Endothelial cell (in vitro differentiated cells): ENCODE results near the gene PDIA2. TPM values are rescaled to one million over a fixed set of nuclear protein-coding genes. Genes with fewer than 3 reads are reported as not detected.
A peak's percentile ranks its signal among the peaks of the same experiment; 100 is the strongest.

ENCODE experiments used
- DNase-seq: peaks from one replicate; pipeline ENCODE4 v3.0.0; 2021; ENCODE audit warnings: low spot score
- H3K27ac Mint-ChIP-seq: one replicate; pipeline ENCODE4 v1.8.0; 2021; ENCODE audit warnings: mixed read lengths, inconsistent platforms; ENCODE audit not compliant: unreplicated experiment
- H3K27me3 Mint-ChIP-seq: one replicate; pipeline ENCODE4 v1.8.0; 2021; ENCODE audit warnings: mild to moderate bottlenecking, moderate library complexity, mixed read lengths, inconsistent platforms; ENCODE audit not compliant: unreplicated experiment
- H3K36me3 Mint-ChIP-seq: one replicate; pipeline ENCODE4 v1.8.0; 2021; ENCODE audit warnings: mild to moderate bottlenecking, low read depth, mixed read lengths, inconsistent platforms; ENCODE audit not compliant: unreplicated experiment
- H3K4me1 Mint-ChIP-seq: one replicate; pipeline ENCODE4 v1.8.0; 2021; ENCODE audit warnings: mild to moderate bottlenecking, mixed read lengths, inconsistent platforms; ENCODE audit not compliant: unreplicated experiment
- H3K4me3 Mint-ChIP-seq: one replicate; pipeline ENCODE4 v1.8.0; 2021; ENCODE audit warnings: mild to moderate bottlenecking, mixed read lengths, inconsistent platforms; ENCODE audit not compliant: unreplicated experiment
- H3K9me3 Mint-ChIP-seq: one replicate; pipeline ENCODE4 v1.8.0; 2021; ENCODE audit warnings: mixed read lengths, inconsistent platforms; ENCODE audit not compliant: unreplicated experiment
- long read RNA-seq: library from polyadenylated mRNA; unstranded; transcript quantifications from one replicate; pipeline ENCODE4 v2.0.0, GENCODE V29; 2020; ENCODE audit not compliant: unreplicated experiment
- total RNA-seq: library from RNA; stranded (reverse); fragmentation: NEBNext Ultra II Directional; extraction: Animal tissue kit (Norgen Biotek cat#: 25700); gene quantifications from one replicate; pipeline ENCODE4 v1.2.1, GENCODE V29; 2021; ENCODE audit not compliant: unreplicated experiment
- TF ChIP-seq, protein P1 (sequence below): fragments of 200-600 bp; sonication (generic); IDR thresholded peaks from one replicate; pipeline ENCODE4 v1.5.0; 2021; ENCODE audit warnings: antibody characterized with exemption; ENCODE audit not compliant: unreplicated experiment

The PDIA2 gene, protein sequence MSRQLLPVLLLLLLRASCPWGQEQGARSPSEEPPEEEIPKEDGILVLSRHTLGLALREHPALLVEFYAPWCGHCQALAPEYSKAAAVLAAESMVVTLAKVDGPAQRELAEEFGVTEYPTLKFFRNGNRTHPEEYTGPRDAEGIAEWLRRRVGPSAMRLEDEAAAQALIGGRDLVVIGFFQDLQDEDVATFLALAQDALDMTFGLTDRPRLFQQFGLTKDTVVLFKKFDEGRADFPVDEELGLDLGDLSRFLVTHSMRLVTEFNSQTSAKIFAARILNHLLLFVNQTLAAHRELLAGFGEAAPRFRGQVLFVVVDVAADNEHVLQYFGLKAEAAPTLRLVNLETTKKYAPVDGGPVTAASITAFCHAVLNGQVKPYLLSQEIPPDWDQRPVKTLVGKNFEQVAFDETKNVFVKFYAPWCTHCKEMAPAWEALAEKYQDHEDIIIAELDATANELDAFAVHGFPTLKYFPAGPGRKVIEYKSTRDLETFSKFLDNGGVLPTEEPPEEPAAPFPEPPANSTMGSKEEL
- not detected for total RNA-seq
- long read RNA-seq, result 0 reads

- Mint-ChIP-seq H3K36me3 (no peaks in the 10 kb centered on the region), H3K4me1 (no peaks in the 10 kb centered on the region), H3K4me3 (no peak within 1 kb of the TSS), H3K27ac (no peak within 1 kb of the TSS), H3K27me3 (no peaks in the 10 kb centered on the region), H3K9me3 (no peaks in the 10 kb centered on the region)
- TF ChIP-seq, protein P1, sequence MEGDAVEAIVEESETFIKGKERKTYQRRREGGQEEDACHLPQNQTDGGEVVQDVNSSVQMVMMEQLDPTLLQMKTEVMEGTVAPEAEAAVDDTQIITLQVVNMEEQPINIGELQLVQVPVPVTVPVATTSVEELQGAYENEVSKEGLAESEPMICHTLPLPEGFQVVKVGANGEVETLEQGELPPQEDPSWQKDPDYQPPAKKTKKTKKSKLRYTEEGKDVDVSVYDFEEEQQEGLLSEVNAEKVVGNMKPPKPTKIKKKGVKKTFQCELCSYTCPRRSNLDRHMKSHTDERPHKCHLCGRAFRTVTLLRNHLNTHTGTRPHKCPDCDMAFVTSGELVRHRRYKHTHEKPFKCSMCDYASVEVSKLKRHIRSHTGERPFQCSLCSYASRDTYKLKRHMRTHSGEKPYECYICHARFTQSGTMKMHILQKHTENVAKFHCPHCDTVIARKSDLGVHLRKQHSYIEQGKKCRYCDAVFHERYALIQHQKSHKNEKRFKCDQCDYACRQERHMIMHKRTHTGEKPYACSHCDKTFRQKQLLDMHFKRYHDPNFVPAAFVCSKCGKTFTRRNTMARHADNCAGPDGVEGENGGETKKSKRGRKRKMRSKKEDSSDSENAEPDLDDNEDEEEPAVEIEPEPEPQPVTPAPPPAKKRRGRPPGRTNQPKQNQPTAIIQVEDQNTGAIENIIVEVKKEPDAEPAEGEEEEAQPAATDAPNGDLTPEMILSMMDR, result no peak
- DNase-seq, result no peak
Observed at GRCh38 chr16:283033-283805, at the start of gene PDIA2. TSS of gene PDIA2 (plus strand) at chr16:283164. CDS start at chr16:283170, 6 bp downstream.

DNA sequence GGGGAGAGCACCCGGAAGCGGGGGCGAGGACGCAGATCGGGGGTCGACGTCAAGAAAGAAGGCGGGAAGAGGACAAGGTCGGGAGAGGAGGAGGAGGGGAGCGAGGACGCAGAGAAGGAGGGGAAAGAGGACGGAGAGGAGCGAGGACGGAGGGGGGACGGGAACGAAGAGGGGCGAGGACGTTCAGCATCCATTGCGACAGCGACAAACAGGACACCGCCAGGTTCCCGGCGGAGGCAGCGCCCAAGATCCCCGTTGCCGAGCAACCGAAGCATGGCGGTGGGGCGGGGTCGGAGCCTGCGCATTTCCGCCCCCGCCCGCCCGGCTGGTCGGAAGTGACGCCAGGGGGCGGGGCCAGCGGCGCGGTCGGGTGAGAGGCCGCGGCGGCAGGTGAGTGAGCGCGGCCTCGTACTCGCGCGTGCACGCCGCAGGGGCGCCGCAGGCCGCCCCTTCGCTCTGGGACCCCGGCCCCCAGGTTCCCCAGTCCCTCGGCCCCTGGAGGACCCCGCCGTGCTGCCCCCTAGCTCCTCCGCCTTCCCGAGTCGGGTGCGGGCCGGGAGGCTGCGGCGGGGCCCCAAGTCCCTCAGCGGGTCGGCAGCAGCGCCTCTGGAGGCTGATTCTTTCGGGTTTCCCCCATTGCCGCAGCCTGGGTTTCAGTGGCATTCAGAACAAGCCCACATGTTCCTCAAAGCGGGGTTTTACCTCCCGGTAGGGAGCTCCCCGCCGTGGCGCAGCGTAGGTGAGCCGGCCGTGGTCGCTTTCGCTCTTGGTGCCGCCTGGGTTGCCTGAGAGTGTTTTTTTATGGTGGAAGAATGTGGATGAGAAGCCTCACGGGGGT lies 48.3 kb upstream of the PDIA2 start, which contains the start of gene FAM234A:
FAM234A (plus strand) TSS at position 354 of the 838 bp plus-strand sequence. CDS start 19,593 bp downstream, outside the sequence.
- DNase-seq, result peak; percentile 96
- peak within 1 kb of the TSS; percentile 98 for H3K4me3 Mint-ChIP-seq
- H3K9me3 Mint-ChIP-seq, result no peaks in the 10 kb centered on the region
- TF ChIP-seq, protein P1, result no peak
- peaks cover 10% of the 10 kb centered on the region for H3K27me3 Mint-ChIP-seq
- H3K4me1 Mint-ChIP-seq, result peaks cover 4% of the 10 kb centered on the region
- H3K27ac Mint-ChIP-seq, result peak within 1 kb of the TSS; percentile 99
- H3K36me3 Mint-ChIP-seq, result no peaks in the 10 kb centered on the region

DNA sequence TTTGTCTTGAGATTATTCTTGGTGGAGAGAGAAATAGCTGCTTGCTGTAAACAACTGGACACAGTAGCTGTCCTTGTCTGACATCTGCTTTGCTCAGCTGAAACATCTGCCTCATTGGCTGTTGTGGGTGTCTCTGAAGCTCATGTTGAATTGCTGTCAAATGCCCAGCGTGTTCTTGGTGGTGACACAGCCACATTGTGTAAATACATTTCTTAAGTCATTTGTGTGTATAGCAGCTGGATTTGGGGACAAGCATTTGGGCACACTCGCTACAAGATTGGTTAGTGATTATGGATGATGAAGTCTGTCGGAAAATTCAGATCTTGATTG lies 43.1 kb upstream of the PDIA2 start:
- Mint-ChIP-seq H3K9me3 (no peaks in the 10 kb centered on the region), H3K27me3 (peaks cover 8% of the 10 kb centered on the region), H3K4me1 (peaks cover 4% of the 10 kb centered on the region), H3K27ac (peak overlapping the region; percentile 16), H3K4me3 (no peak overlapping the region), H3K36me3 (no peaks in the 10 kb centered on the region)
- DNase-seq, result no peak
- TF ChIP-seq, protein P1, result no peak

DNA sequence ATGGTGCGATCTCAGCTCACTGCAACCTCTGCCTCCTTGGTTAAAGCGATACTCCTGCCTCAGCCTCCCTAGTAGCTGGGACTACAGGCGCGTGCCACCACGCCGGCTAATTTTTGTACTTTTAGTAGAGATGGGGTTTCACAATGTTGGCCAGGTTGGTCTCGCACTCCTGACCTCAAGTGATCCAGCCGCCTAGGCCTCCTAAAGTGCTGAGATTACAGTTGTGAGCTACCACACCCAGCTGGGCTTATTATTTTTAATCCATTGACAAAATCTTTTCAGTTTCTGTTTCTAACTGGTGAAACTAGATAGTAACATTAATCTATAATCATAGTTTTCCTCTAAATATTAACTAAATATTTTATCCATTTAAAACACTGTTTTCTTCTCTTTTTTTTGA lies 42.4 kb upstream of the PDIA2 start:
- H3K27ac Mint-ChIP-seq, result no peak overlapping the region
- H3K36me3 Mint-ChIP-seq, result no peaks in the 10 kb centered on the region
- no peak overlapping the region for H3K4me3 Mint-ChIP-seq
- H3K9me3 Mint-ChIP-seq, result no peaks in the 10 kb centered on the region
- peaks cover 3% of the 10 kb centered on the region for H3K27me3 Mint-ChIP-seq
- TF ChIP-seq, protein P1, result no peak
- H3K4me1 Mint-ChIP-seq, result no peaks in the 10 kb centered on the region
- no peak for DNase-seq
